Mesenteric fat pad (tissue), 1 donor: ENCODE measurements around the gene NKAIN2. TPM values are rescaled to one million over a fixed set of nuclear protein-coding genes. Genes with fewer than 3 reads are reported as not detected.
"Not testable (repeated sequence)": the region's sequence is repeated elsewhere in the genome, so short reads cannot be mapped to it uniquely, and the experiment has no call there.

Experiments
- DNase-seq: peaks from one replicate; pipeline ENCODE4 v3.0.0-alpha.2; 2020; ENCODE audit warnings: low spot score
- total RNA-seq: library from RNA; stranded (reverse); fragmentation: NEBNext Ultra II Directional; extraction: Animal tissue kit (Norgen Biotek cat#: 25700); gene quantifications from one replicate; pipeline ENCODE4 v1.2.1, GENCODE V29; 2021
- donor health status: DM: yes; HTN: yes; CAD: no.

NKAIN2 gene
- total RNA-seq, 1 donor from 2014 or later = 0.42 TPM

DNA sequence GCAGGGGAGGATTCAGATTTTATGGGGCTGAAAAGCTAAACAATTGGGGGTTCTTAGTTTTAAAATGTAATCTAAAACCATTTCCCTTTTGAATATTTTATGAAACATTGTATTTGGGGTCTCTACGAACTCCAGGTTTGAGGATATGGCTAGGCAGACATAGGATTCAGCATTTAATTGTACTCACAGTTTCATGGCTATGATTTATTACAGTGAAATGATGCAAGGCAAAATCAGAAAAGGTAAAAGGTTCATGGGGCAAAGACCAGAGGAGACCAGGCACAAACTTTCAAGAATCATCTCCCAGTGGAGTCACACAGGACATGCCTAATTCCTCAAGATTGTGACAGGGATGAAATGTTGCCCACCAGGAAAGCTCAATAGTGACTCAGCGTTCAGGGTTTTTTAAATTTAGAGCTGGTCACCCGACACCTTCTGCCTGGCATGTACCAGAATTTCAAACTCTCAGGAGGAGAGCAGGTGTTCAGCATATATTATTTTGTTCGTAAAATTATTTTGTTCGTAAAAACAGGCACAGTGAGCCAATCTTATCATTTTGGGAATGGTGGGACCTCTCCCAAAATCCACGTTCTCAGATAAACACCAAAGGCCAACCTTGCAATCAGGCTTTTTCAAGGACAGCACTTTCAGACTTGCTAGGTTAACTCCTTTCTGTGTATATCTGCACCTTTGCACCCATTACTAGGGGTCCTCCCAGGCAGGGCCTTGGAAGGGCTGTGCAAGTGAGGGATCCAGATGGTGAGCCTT is 270.3 kb downstream of the NKAIN2 start:
- DNase-seq = no peak

DNA sequence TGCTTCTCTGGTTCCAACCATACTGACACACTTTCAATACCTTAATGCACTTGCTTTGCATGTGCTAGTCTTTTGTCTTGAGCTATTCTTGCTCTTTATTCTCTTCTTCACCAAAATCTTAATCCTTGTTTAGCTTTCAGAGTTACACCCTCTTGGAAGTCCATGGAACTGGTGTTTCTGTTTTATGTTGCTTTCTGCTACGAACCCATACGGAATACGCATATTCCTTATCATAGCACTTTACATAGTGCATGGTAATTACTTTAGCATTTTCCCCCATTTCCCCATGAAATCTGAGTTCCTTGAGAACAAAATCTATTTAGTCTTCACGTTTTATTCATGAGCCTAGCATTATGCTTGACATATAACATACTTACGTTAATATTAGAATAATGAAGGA is 270.9 kb downstream of the NKAIN2 start:
- DNase-seq = no peak

DNA sequence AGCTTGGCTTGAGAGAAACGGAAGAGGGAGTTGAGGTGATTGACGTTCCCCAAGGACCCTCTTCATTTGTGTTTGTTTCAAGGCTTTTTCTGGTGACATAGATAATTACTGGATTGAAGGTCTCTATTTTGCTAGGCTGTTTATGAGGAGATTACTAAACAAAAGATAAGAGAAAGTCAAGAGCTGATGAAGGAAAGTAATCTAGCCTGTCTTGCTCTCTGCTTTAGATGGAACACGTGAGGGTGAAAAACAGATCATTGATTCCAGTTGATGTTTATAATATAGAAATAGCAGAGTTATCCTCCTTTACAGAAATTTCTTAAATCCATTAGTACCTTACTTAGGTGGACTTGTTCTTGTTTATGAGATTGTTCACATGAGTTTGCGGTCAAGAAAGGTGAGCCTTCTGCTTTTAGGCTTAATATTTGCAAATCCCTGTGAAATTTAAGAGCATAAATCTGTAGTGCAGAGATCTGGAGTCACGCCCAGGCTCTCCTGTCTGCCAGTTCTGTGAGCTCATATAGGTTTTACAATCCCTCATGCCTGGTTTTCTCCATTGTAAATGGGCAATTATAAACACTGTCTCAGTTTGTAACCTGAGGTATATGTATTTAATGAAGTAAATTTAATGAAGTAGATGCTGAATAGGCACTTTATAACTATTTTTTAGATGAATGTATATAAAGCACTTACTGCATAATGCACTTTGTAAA is 272.8 kb downstream of the NKAIN2 start:
- no peak for DNase-seq

DNA sequence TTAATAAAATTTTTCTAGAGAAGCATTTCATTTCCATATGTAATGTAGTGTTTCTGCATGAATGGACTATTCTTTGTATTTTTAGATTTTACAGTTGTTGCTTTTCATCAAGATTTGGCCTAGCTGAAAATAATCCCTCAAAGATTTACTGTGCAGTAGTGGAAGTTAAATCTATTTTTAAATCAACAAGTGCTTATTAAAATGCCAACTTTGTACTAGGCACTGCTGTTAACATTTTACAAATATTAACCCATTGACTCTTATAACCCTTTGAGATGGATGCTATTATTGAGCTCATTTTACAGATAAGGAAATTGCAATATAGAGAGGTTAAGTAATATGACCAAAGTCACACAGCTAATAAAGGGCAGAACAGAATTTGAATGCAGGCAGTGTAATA is 274.5 kb downstream of the NKAIN2 start:
- no peak for DNase-seq

DNA sequence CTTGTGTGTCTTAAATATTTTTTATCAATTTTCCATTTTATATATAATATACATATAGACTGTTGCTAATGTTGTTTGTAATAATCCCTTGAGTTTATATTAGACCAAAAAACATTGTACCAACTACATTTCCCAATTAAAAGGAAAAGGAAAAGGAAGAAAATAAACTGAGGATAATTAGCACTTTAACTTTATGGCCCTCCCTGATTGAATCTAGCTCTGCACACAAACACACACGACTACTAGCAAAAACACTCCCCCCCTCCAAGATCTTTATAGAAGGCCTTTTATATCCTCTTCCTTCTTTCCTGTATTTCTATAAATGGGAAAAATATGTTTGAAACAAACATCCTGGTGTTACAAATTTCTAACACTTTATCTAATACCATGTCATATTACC is 276.8 kb downstream of the NKAIN2 start:
- DNase-seq = no peak

DNA sequence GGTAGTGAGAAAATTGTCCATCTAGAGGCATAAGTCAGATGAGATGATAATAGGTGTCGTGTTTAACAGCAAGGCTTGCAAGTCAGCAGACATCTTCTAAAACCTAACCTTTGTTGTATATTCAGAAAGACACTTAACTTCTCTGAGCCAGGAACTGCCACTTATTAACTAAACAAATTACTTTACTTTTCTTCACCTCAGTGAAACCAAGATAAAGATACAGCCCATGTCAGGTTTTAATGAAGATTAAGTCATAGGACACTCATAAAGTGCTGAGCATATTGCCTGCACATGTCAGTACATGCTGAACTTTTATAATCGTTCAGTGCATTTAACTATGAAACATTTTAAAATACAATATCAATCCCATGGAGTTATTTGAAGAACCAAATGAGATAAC is 286.8 kb downstream of the NKAIN2 start:
- DNase-seq = no peak

DNA sequence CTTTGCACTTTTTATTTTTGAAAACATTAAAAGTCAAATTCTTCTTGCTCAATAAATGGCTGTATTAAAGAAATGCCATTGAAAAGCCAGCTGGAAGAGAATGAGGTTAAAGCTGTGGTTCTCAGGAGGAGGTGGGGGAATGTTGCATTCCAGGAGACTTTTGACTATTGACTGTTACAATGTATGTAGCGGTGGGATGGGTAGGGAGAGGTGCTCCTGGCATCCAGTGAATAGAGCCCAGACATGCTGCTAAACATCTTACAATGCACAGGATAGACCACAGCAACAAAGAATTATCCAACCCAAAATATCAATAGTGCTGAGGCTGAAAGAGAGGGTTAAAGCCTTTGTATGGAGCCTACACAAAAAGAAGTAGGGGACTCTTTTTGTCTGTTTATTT is 295.9 kb downstream of the NKAIN2 start:
- DNase-seq = no peak

DNA sequence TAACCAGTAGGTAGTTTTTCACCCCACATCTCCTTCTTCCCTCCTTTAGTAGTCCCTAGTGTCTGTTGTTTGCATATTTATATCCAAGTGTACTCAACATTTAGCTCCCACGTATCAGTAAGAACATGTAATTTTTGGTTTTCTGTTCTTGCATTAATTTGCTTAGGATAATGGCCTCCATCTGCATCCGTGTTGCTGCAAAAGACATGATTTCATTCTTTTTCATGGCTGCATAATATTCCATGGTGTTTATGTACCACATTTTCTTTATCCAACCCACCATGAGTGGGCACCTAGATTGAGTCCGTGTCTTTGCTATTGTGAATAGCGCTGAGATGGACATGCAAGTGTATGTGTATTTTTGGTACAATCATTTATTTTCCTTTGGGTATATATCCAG is 306.8 kb downstream of the NKAIN2 start:
- no peak for DNase-seq

DNA sequence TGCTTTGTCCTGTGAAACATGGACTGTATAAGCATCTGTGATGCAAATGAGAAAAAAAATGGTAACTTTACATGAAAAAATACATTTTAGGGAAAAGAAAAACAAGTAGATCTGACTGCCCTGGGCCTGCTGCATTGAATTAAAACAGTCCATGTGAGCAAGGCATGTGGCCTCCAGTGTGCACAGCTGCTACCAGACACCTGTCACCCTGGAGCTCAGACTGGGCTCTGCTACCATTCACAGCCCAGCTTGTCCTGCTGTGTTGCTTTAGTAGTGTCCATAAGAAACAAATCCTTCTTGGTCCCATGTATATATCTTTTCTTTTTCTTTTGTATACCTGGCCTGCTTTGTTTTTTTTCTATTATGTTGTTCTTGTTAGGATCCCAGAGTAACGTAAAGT is 315.9 kb downstream of the NKAIN2 start:
- no peak for DNase-seq

DNA sequence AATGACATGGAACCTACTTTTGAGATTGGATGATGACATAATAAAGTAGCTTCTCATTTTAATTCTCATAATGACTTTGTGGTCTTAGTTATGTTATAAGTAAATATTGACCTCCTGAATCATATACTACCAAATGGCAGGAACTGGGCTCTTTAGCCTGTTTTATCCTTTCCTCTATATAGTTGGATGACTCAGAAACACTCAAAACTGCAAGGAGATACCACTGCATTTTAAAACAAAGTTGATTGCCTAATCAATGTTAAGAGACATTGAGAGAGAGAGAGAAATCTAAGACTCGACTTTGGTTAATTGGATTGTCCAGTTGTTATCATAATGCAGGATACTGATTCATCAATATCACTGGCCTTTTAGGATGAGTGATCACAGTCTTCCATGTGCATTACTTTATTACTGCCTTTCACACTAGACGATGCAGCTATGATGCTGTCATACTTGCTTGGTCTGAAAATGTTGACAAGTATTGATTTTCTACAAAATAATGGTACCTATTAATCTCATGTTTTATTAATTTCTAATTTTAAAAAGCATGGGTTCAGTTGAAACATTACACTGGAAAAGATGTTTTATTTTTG is 320.0 kb downstream of the NKAIN2 start:
- DNase-seq = no peak

DNA sequence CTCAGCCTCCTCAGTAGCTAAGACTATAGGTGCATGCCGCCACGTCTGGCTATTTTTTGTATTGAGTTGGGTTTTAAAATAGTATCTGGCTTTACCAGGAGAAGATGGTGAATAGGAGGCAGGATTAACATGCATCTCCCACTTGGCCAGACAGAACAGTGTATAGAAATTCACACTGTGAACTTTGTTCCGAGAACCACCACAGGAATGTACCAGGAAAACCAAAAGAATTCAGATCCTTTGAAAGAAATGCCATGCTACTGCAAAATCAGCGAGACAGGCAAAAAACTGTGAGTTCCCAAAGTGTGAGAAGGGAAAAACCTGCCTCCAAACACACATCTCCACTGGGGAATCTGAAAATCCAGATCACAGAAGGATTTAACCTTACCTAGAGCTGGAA is 327.6 kb downstream of the NKAIN2 start:
- DNase-seq = no peak

DNA sequence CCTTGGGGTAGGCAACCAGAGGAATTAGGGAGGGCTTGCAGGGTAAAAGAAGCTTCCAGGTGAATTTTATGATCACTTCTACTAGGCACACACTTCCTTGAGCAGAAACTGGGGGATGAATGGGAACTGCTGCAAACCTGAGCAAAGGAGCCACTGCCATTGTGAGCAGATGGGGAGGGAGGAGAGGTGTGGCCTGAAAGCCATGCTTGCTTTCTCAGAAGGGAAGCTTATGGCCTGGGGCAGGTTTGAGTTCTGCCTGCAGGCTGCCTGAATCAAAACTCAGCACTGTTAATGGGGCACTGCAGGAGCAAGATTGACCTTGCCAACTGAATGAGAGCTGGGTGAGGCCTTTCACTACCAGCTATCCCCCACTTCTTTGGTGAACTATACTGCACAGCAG is 328.1 kb downstream of the NKAIN2 start:
- DNase-seq = no peak

DNA sequence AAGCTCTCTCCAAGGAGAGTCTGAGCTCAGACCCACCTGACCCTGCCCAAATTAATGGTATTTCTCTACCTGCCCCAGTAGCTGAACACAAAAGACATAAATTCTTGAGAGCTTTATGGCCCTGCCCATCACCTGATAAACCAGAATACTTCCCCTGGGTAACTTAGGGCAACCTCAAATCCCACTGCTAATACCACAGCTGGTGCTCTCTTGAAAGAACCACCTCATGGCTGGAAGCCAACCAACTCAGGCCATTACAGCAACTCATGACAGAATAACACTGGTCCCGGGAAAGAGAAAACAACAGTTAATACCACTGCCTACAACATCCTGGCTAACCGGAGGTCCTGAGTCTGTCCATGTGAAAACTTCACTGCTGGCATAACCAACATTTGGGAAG is 328.6 kb downstream of the NKAIN2 start:
- no peak for DNase-seq

DNA sequence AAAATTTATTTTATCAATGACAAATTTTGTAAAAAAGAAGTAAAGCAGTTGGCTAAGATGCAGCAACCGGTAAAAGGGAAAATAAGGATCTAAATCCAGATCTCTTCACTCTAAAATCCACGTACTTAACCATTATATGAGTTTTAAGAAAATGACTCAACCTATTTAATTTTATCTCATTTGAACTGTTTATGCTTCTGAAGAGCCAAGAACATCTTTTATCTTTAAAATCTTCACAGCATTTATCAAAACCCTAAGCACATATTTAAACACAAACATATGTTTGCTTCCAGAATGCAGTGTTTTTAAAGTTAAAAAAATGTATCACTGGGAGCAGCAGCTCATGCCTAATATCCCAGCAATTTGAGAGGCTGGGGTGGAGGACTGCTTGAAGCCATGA is 339.2 kb downstream of the NKAIN2 start:
- DNase-seq = no peak

DNA sequence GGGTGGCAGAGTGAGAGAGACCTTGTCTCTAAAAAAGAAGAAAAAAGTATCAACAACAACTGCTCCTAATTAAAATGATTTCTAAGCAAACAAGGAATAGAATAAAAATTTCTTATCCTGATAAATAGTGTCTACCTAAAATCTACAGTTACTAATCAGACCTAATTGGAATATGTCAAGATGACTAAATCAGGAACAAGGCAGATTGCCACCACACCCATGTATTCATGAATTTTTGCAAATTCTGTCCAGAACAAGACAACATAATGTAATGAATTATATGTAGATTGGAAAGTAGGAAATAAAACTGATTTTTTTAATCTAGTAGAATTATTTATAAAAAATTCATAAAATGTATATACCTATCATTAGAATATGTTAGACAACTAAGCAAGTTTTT is 339.8 kb downstream of the NKAIN2 start:
- no peak for DNase-seq

DNA sequence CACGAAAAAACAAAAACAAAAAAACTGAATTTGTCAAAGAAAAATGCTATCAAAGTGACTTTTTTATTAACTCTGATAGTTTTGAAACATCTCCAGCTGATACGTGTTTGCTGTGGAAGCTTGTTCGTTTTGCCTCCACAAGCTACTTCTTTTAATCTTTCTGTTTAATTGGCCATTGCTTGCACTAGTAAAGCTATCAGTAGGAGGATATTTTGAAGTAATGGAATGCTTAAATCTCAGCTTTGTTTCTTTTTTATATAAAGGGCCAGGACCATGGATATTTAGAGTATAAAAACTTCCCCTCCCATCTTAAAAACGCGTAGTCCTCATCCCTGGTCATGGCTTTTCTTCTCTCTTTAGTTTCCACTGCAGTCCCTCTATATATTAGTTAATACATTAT is 344.0 kb downstream of the NKAIN2 start:
- no peak for DNase-seq

DNA sequence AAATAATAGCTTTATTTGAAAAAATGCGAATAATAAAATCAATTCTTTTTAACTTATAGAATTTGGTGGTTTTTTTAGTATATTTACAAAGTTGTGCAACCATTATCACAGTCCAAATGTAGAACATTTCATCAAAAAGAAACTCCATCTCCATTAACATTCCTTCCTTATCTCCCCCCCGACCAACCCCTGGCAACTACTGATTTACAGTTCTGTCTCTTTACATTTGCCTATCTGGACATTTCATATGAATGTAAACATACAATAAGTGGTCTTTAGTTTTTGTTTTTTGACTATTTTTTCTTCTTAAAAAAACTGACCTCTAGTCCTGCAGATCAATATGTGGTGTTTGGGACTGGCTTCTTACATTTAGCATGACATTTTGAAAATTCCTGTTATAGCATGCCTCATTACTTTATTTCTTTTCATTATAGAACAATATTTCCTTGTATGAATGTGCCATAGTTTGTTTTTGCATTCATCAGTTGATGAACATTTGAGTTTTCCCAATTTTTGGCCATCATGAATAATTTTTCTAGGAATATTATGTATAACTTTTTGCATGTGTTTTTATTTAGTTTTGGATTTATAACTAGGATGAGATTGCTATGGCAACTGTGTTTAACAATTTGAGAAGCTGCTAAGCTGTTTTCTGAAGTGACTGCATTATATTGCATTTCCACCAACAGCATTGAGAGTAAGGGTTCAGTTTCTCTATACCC is 344.7 kb downstream of the NKAIN2 start:
- DNase-seq = no peak

DNA sequence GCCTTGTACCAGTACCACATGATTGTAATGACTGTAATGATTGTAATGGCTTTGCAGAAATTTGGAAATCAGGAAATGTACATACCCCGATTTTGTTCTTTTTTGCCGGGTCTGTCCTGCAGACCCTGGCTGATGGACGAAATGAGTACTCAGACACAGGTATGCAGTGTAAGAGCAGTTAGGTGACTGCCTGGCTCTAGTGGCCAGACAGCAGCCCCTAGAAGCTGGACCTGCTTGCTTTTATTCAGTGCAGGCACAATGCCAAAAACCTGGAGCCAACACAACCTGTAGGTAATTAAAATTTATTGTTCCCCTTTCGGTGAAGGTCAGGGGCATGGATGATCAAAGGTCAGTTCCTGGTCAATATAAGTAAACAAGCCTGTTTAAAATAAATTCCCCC is 346.0 kb downstream of the NKAIN2 start:
- no peak for DNase-seq

DNA sequence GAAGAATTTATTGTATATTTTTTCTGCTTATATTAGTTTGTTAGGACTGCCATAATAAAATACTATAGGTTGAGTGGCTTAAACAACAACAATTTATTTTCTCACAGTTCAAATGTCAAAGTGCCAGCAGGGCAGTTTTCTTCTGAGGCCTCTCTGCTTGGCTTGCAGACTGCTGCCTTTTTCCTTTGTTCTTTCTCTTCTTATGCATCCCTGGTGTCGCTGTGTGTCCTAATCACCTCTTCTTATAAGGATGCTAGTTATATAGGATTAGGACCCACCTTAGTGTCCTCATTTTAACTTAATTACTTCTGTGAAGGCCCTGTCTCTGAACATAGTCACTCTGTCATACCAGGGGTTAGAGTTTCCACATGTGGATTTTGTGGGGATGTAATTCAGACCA is 354.4 kb downstream of the NKAIN2 start:
- no peak for DNase-seq

DNA sequence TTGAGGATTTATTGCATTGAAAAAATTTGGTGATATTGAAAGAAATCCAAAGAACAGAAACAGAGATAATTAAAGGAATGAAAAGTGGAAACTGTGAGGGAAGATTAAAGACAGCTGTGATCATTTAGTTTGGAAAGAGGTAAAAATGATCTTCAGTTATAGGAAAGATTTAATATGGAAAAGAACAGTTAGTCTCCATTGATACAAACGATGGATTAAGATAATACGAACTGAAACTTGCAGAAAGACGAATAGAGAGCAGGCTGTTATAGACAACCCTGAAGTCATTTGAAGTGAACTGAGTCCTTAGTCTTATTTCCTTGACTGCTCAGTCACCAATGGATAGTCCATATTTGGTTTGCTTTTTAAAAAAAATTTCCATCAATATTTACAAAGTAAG is 360.0 kb downstream of the NKAIN2 start:
- DNase-seq = no peak

DNA sequence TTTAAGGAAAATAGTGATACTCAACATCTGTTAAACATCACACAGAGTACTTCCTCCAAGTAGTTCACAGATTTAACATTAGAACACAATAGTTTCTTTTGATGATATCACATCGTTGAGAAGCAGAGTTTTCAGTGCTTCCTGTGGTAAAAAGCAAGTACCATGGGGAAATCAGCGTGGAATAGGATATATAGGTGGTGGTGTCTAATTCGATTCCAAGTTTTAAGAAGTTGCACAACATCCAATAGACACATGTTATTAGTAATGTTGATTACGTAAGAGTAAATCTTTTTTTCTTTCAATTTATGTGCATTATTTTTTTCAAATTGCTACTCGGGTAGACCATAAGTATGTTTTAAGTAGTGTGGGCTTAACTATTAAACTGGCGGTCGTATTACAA is 360.7 kb downstream of the NKAIN2 start:
- no peak for DNase-seq

DNA sequence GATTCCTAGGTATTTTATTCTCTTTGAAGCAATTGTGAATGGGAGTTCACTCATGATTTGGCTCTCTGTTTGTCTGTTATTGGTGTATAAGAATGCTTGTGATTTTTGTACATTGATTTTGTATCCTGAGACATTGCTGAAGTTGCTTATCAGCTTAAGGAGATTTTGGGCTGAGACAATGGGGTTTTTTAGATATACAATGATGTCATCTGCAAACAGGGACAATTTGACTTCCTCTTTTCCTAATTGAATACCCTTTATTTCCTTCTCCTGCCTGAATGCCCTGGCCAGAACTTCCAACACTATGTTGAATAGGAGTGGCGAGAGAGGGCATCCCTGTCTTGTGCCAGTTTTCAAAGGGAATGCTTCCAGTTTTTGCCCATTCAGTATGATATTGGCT is 363.6 kb downstream of the NKAIN2 start:
- not testable (repeated sequence) for DNase-seq
